ENCODE results near the gene LRRC73.

The LRRC73 gene

DNA sequence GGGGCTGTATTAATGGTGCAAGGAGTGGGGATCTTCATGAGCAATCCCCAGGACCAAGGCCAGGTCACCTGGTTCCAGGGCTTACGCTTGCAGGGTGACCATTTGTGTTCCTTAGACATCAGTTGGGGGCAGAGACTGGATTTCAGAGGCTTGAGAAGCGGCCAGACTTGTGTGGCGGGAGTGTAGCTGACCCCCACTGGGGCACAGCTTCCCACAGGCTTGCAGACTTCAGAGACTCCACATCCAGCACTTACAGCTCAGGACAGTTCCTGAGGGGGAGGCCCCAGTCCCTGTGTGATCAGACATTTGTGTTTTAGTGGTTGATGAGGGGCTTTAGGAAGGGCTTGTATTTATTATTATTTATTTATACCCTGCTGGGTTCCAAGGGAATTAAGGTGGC, 17.5 kb downstream of the LRRC73 start:
- no peak for TF ChIP-seq ZNF274 (IDR thresholded peaks at IDR 0.05; ENCODE audit: low read depth, low read length)
- H3K4me3 ChIP-seq (ENCODE audit: low read length), result no peak overlapping the region

DNA sequence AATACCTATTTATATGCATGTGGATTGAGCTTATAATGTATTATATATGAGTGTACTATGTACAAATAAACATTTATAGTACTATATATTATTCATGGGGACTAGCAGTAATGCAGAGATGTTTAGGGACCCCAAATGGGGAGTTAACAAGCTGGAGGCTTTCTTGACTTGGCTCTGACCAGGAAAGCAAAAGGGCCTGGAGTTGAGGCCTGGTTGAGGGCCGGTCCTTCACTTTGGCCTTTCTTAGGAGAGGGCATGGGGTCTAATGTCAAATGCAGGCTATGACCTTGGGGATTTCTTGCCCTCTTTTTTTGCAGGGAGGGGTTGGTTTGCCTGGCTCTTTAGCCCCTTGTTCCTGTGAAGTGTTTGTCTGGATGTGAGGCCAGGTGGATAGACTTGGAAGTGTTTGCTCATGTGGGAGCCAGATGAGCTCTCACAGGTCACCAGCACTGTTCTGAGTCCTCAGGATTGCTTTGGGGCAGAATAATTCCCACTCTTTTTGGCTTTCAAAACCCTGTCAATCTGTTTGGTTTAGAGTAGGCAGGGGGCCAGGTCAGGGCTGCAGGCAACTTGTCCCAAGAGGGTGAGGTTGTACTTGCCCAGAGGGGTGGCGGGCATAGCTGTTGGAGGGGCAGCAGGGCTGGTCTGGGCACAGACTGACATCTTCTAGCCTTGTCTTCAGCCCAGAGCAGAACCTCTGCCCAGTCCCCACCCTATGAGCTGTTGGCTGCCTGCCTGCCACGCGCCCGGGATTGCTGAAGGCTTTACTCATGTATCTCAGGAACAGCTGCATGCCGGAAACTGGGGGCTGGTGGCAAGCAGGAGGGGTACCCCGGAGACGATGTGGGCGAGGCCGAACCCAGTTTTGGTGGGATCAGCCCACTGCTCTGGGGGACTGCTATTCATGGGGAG, 18.1 kb downstream of the LRRC73 start:
- no peak overlapping the region for H3K4me3 ChIP-seq (ENCODE audit: low read length)

DNA sequence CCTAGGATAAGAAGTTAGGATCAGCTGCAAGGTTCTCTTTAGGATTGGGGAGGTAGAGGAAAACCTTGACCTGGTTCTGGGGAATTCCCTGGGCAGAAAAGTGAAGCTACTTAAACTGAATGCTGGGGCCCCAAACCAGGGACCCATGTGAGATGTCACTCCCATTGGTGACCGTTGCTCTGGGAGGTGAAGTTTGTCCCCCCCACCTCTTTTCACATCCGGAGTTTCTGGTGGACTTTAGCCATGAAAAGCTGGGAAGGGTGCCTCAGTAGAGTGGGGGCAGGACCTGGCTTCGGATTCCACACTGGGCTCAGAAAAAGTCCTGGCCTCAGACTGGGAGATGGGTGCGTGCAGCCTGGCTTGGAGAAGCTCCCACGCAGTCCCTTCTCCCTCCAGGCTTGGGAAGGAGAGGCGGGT, 19.6 kb downstream of the LRRC73 start:
- TF ChIP-seq ZNF274 (IDR thresholded peaks at IDR 0.05; ENCODE audit: low read depth, low read length), result no peak
- no peak overlapping the region for H3K4me3 ChIP-seq (ENCODE audit: low read length)

More for the DNA sequence above, 18.1 kb downstream of the LRRC73 start:
- no peak for TF ChIP-seq ZNF274 (IDR thresholded peaks at IDR 0.05; ENCODE audit: low read depth, low read length)

DNA sequence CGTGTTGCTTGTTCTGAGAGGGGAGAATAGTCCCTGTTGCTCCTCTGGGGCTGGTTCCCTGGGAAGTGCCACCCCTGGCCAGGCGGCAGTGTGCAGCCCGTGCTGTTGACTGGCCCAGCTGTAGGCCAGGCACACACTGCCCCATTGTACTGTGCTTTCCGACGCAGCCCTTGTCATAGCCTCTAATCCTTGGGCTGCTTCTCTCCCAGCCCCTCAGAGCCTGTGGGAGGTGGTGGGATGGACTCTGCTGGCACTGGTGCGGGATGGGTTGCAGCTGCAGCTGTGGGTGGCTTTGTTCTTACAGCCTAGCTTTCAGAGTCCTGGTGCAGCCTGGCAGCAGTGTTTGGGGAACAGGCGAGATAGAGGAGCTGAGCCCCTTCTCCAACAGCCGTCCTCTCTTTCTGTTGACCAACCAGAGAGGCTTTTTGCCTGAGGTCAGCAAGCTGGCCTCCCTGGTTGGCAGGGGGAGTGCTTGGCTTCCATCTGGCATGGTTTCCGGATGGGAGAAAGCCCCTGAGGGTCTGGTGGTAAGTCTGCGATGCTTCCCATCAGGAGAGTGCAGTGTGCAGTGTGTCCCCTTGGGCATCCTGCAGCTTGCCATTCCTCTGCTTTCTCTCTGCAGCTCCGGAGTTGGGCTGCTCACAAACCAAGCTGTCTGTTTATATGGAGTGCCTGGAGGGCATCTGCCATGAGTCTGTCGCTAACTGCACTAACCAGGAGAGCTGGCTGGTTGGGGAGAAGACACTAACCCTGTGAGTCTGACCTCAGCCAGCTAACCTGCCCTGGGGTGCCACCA, 20.7 kb downstream of the LRRC73 start:
- H3K4me3 ChIP-seq (ENCODE audit: low read length), result no peak overlapping the region
- TF ChIP-seq ZNF274 (IDR thresholded peaks at IDR 0.05; ENCODE audit: low read depth, low read length), result no peak

DNA sequence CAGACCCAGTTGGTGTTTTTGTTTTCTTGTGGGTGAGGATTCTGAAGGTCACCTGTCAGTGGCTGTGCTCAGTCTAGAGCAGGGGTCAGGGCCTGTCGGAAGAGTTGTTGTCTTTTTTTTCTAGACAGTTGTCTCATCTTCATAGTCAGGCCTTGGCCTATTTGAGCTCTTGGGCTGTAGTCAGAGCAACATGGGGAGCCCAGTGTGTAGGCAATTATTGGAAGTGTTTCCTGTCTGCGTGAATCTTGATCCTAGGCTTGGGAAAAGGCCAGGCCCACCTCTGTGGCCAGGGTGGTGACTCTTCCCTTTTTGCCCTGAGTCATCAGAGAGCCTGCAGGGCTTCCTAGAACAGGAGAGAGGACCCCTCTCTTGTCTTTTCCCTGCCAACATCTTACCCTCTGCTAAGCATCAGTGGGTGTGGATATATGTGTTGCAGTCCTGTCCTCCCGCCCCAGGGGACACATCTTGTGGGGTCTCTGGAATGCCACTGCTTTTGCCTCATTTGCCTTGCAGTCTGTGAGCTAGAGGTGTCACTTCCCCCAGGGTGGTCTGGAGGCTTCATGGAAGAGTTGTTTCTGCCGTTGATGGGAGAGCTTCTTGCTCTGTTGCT, 21.4 kb downstream of the LRRC73 start:
- no peak overlapping the region for H3K4me3 ChIP-seq (ENCODE audit: low read length)
- no peak for TF ChIP-seq ZNF274 (IDR thresholded peaks at IDR 0.05; ENCODE audit: low read depth, low read length)

DNA sequence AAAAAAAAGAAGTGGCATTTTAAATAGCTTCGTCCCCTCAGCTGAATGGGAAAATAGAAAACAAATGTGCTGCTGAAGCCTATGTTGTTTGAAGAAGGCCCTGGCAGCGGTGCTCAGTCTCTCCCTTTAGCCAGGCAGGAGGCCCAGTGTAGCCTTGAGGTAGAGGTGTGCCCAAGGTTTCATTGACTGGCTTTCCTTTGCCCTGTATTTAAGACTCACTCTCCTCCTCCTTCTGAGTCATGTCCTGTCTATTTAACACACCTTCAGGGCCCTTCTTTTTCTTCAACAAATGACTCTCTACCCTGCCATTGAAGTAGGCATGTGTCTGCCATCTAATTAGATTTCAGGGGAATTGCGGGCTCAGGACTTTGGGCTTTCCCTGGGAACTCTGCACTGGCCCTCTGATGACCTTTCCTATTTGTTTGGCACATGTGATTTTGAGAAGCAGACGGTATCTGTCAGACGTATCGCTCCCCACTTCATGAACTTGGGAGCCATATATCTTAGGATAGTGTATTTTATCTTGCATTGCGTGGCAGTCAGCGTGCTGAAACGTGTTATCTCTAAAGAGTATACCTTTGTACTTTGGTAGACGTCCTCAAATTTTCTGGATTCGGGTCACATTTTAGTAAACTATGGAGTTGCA, 28.4 kb downstream of the LRRC73 start:
- H3K4me3 ChIP-seq (ENCODE audit: low read length), result no peak overlapping the region

DNA sequence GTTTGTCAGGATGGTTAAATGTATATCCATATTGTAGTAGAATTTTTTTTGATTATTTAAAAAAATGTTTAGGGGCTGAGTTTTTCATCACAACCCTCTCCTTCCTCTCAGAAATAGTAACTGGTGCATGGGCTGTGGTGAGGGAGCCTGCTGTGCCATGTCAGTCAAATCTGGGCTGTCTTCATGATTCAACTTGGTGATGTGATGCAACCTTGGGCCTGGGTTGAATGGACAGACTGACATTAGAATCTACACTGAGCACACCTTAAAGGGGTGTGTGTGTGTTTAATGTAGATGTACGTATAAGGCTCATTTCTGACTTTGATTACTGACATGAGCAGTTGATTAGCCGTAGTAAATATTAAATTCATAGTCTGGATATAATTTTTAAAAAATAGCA, 29.1 kb downstream of the LRRC73 start:
- H3K4me3 ChIP-seq (ENCODE audit: low read length), result no peak overlapping the region
- no peak for TF ChIP-seq ZNF274 (IDR thresholded peaks at IDR 0.05; ENCODE audit: low read depth, low read length)

More for the DNA sequence above, 28.4 kb downstream of the LRRC73 start:
- no peak for TF ChIP-seq ZNF274 (IDR thresholded peaks at IDR 0.05; ENCODE audit: low read depth, low read length)

DNA sequence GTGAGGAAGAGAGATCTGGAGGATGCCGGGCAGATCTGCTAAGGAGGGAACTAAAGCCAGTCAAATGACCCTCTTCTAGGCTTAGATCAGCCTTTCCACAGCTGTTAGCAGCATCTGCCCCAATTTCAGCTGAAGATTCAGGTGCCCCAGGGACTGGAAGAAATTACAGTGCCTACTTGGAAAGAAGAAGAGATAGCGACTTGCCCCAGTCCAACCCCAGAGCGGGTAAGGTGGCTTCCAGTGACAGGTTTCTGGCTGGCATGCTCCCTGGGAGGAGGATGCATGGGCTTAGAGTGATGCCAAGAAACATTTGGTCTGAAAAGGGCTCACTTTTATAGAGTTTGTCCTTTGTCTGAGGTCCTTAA, 32.2 kb downstream of the LRRC73 start:
- no peak for TF ChIP-seq ZNF274 (IDR thresholded peaks at IDR 0.05; ENCODE audit: low read depth, low read length)
- peak overlapping the region; percentile 87 for H3K4me3 ChIP-seq (ENCODE audit: low read length)

DNA sequence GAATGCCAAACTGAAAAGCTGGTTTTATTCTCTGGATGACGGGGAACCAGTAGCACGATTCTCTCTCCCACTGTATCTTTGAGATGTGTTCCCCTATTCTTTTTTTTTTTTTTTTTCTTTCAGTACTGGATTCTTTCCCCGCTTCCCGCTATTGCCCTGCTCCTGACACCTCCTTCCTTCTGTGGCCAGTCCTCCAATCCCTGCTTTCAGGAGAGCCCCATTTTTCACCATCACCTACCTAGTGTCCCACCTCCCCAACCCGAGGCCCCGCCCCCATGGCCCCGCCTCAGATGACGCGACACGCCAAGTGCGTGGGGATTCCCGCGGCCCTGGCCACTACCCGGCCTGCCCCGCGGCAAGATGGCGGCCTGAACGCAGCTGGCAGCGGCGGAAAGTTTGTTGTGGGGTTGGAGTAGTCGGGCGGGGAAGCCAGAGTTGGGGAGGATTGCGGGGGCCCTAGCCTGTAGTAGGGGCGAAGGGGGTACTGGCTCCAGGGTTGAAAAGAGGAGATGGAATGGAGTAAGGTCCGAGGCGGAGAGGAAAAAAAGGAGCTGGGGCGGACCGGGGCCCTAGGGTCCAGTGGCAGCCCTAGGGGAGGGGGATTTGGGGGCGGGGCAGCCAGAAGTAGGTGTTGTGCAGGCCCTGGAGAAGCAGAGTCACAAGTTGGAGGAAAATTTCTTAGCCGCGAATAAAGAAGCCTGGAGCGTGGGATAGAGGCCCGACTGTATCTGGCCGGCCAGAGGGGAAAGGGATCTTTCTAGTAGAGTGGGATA, 32.7 kb downstream of the LRRC73 start, which contains the start of gene TJAP1:
Gene TJAP1 (plus strand): TSS at position 336 of the 773 bp plus-strand sequence. CDS start 21,432 bp downstream, outside the sequence.
- peak within 1 kb of the TSS; percentile 87 for H3K4me3 ChIP-seq (ENCODE audit: low read length)
- TF ChIP-seq ZNF274 (IDR thresholded peaks at IDR 0.05; ENCODE audit: low read depth, low read length), result no peak

DNA sequence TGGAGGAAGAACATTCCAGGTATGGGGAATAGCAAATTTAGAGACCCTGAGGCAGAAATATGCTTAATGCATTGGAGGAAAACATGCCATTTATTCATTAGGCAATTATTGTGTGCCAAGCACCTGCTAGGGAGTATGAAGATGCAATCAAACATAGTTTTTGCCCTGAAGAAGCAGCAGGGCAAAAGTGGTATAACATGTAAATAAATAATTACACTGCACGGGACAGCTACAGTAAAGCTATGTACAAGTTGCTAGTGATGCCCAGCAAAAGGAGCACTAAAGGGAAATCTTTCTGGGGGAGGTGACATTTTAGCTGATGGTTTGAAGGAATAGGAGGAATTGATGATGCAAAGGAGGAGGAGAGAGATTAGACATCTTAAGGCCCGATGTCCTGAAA, 33.4 kb downstream of the LRRC73 start:
- no peak for TF ChIP-seq ZNF274 (IDR thresholded peaks at IDR 0.05; ENCODE audit: low read depth, low read length)

DNA sequence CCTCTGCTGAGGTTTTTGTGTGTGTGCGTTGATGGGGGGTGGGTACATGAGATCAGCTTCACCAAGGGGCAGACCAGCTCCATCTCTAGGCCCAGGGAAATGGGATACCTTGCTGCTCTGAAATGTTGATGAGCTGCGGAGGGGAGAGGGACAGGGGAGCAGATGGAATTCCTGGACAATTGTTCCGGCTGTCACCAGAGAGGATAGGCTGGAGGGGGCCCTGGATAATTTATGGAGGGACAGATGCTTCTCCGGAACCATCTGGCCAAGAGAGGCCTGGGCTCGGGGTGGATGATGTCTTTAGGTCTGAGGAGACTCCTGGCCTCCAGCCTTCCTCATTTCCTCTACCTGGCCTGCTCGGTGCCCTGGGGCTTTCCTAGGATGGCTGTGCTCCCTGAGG, 34.6 kb downstream of the LRRC73 start:
- no peak overlapping the region for H3K4me3 ChIP-seq (ENCODE audit: low read length)
- no peak for TF ChIP-seq ZNF274 (IDR thresholded peaks at IDR 0.05; ENCODE audit: low read depth, low read length)

More for the DNA sequence above, 33.4 kb downstream of the LRRC73 start:
- H3K4me3 ChIP-seq (ENCODE audit: low read length), result peak overlapping the region; percentile 87

DNA sequence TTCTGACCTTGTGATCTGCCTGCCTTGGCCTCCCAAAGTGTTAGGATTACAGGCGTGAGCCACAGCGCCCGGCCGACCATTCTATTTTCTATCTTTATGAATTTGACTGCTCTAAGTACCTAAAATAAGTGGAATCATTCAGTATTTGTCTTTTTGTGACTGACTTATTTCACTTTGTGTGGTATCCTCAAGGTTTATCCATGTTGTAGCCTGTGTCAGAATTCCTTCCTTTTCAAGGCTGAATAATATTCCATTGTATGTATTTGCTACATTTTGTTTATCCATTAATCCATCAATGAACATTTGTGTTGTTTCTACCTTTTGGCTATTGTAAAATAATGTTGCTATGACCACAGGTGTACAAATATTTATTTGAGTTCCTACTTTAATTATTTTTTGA, 37.6 kb downstream of the LRRC73 start:
- no peak for TF ChIP-seq ZNF274 (IDR thresholded peaks at IDR 0.05; ENCODE audit: low read depth, low read length)
- H3K4me3 ChIP-seq (ENCODE audit: low read length), result no peak overlapping the region

DNA sequence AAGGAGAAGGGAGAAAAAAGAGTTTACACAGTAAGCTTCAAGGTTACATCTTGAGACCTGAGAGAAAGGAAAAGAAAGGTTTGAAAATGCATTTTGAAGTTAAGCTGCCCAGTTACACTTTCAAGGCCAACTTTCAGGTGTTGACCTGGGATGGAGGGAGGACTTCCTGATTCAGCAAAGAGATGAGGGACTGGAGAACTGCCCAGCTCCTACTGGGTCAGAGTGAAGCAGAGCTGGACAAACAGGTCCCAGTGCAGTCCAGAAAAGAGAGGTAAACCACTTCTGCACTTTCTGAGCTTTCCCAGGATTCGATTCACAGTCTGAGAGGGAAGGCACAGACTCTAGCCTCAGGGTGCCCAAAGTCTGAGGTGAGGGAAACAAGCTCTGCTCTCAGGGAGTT, 38.7 kb downstream of the LRRC73 start:
- H3K4me3 ChIP-seq (ENCODE audit: low read length), result no peak overlapping the region
- no peak for TF ChIP-seq ZNF274 (IDR thresholded peaks at IDR 0.05; ENCODE audit: low read depth, low read length)
